ENCODE measurements around the gene MIDN. TPM values are rescaled to one million over a fixed set of nuclear protein-coding genes. Genes with fewer than 3 reads are reported as not detected.

The MIDN gene
- total and polyA plus RNA-seq, 2 experiments from 2014 or later = 4.0 to 9.4 TPM

- Histone ChIP-seq H3K4me3 (no peak overlapping the region), H3K9me2 (ENCODE audit: insufficient read depth) (no peaks in the 10 kb centered on the region), H3K9ac (no peak overlapping the region), H3K27me3 (replicated peaks; ENCODE audit: insufficient read depth) (no peaks in the 10 kb centered on the region), H3K4me1 (ENCODE audit: insufficient read depth) (no peaks in the 10 kb centered on the region; the same call in 1 of the 2 replicates), H4K20me1 (ENCODE audit: insufficient read depth) (no peaks in the 10 kb centered on the region), H3K36me3 (ENCODE audit: low read depth) (peaks cover 13% of the 10 kb centered on the region; the same call in 1 of the 2 replicates), H3K4me2 (ENCODE audit: unreplicated experiment) (no peak overlapping the region), H3K27ac (no peak overlapping the region), H3K79me2 (ENCODE audit: insufficient read depth) (peaks cover 24% of the 10 kb centered on the region), H3F3A (ENCODE audit: insufficient read depth) (peaks cover 21% of the 10 kb centered on the region), H2AFZ (no peak overlapping the region), H3K9me3 (ENCODE audit: low read depth) (no peaks in the 10 kb centered on the region)
- no peak for TF ChIP-seq EZH2 (IDR thresholded peaks at IDR 0.05; ENCODE audit: insufficient read depth, poor library complexity, severe bottlenecking)
- TF ChIP-seq EZH2phosphoT487 (IDR thresholded peaks at IDR 0.05; ENCODE audit: insufficient read depth, low read depth) = no peak
- in situ Hi-C loops (cut with MboI) = no loop called here
- 67 to 82% methylated on average over 4 to 12 of the region's 12 CpGs for WGBS, 2 experiments (ENCODE audit: low coverage in 1 of 2, low lambda C conversion rate in 2 of 2, missing lambda C conversion rate in 2 of 2)
- DNase-seq = no peak
Measured at GRCh38 chr19:1278074-1278473, 29.7 kb downstream of the MIDN start.

- WGBS, 2 experiments (ENCODE audit: low coverage in 1 of 2, low lambda C conversion rate in 2 of 2, missing lambda C conversion rate in 2 of 2) = 81% methylated on average over 22 to 23 of the region's 25 CpGs
- in situ Hi-C loops (cut with MboI) = no loop called here
Measured at GRCh38 chr19:1278713-1279660, 30.6 kb downstream of the MIDN start.

GRCh38 chr19:1279782-1280341 is 31.5 kb downstream of the MIDN start:
- Histone ChIP-seq H4K20me1 (ENCODE audit: insufficient read depth) (no peaks in the 10 kb centered on the region), H2AFZ (no peak overlapping the region), H3K9ac (no peak overlapping the region), H3K4me1 (ENCODE audit: insufficient read depth) (no peaks in the 10 kb centered on the region; the same call in 1 of the 2 replicates), H3K36me3 (ENCODE audit: low read depth) (no peaks in the 10 kb centered on the region), H3K9me2 (ENCODE audit: insufficient read depth) (no peaks in the 10 kb centered on the region), H3K9me3 (ENCODE audit: low read depth) (no peaks in the 10 kb centered on the region), H3K4me3 (no peak overlapping the region), H3K27ac (no peak overlapping the region), H3K4me2 (ENCODE audit: unreplicated experiment) (no peak overlapping the region), H3F3A (ENCODE audit: insufficient read depth) (peaks cover 9% of the 10 kb centered on the region; the same call in 1 of the 2 replicates), H3K79me2 (ENCODE audit: insufficient read depth) (peaks cover 12% of the 10 kb centered on the region), H3K27me3 (replicated peaks; ENCODE audit: insufficient read depth) (peaks cover 12% of the 10 kb centered on the region)
- no peak for TF ChIP-seq EZH2phosphoT487 (IDR thresholded peaks at IDR 0.05; ENCODE audit: insufficient read depth, low read depth)
- TF ChIP-seq EZH2 (IDR thresholded peaks at IDR 0.05; ENCODE audit: insufficient read depth, poor library complexity, severe bottlenecking) = no peak
- 30 to 32% methylated on average over 10 of the region's 10 CpGs for WGBS, 2 experiments (ENCODE audit: low coverage in 1 of 2, low lambda C conversion rate in 2 of 2, missing lambda C conversion rate in 2 of 2)
- in situ Hi-C loops (cut with MboI) = no loop called here
- peak; percentile 82 for DNase-seq

More at GRCh38 chr19:1278713-1279660, 30.6 kb downstream of the MIDN start:
- TF ChIP-seq EZH2phosphoT487 (IDR thresholded peaks at IDR 0.05; ENCODE audit: insufficient read depth, low read depth) = no peak
- no peak for TF ChIP-seq EZH2 (IDR thresholded peaks at IDR 0.05; ENCODE audit: insufficient read depth, poor library complexity, severe bottlenecking)
- H3K9me3 ChIP-seq (ENCODE audit: low read depth) = no peaks in the 10 kb centered on the region
- H3K4me1 ChIP-seq (ENCODE audit: insufficient read depth) = no peaks in the 10 kb centered on the region; the same call in 1 of the 2 replicates
- no peaks in the 10 kb centered on the region for H3K9me2 ChIP-seq (ENCODE audit: insufficient read depth)
- H3K27me3 ChIP-seq (replicated peaks; ENCODE audit: insufficient read depth) = 0 out of 2 replicates have a peak, but pooled peaks cover 4% of the 10 kb centered on the region
- no peak for DNase-seq
- no peak overlapping the region for H3K4me2 ChIP-seq (ENCODE audit: unreplicated experiment)
- no peak overlapping the region for H3K9ac ChIP-seq
- peaks cover 15% of the 10 kb centered on the region for H3K79me2 ChIP-seq (ENCODE audit: insufficient read depth)
- H3K36me3 ChIP-seq (ENCODE audit: low read depth) = peaks cover 4% of the 10 kb centered on the region; the same call in 1 of the 2 replicates
- H4K20me1 ChIP-seq (ENCODE audit: insufficient read depth) = no peaks in the 10 kb centered on the region
- no peak overlapping the region for H2AFZ ChIP-seq
- peaks cover 12% of the 10 kb centered on the region for H3F3A ChIP-seq (ENCODE audit: insufficient read depth)
- H3K4me3 ChIP-seq = no peak overlapping the region
- no peak overlapping the region for H3K27ac ChIP-seq

Measured in GM23248 (cell line).